CD14-positive monocyte (primary cell): ENCODE measurements around the gene NDC1. TPM values are rescaled to one million over a fixed set of nuclear protein-coding genes. Genes with fewer than 3 reads are reported as not detected.
"Not testable (repeated sequence)": the region's sequence is repeated elsewhere in the genome, so short reads cannot be mapped to it uniquely, and the experiment has no call there.

Source experiments
- DNase-seq, 3 donors: peaks; one replicate each; pipeline ENCODE4 v3.0.0-alpha.2; 2011 to 2022
- H2AFZ ChIP-seq: 2 replicates; pipeline ENCODE4 v1.6.0; 2012; ENCODE audit warnings: mild to moderate bottlenecking, low read depth, low read length, inconsistent platforms; ENCODE audit not compliant: insufficient read depth, poor library complexity, severe bottlenecking
- H3K27ac ChIP-seq, 2 donors: 1 replicate in 1 of 2; 2 replicates in 1 of 2; pipeline ENCODE4 v1.5.1; 2012 to 2013; ENCODE audit warnings: low read length in 2 of 2, control low read depth in 1 of 2, inconsistent platforms in 1 of 2, low read depth in 1 of 2, mild to moderate bottlenecking in 1 of 2
- H3K27me3 ChIP-seq, 2 donors: one replicate each; pipeline versions ENCODE4 v1.6.0 to v1.6.1; 2011 to 2013; ENCODE audit warnings: low read length in 2 of 2; ENCODE audit not compliant: control insufficient read depth in 2 of 2, insufficient read depth in 2 of 2
- H3K36me3 ChIP-seq, 2 donors: replicated peaks in 1 of 2; 1 replicate in 1 of 2; 2 replicates in 1 of 2; pipeline versions ENCODE4 v1.5.1 to v1.6.1; 2012 to 2013; ENCODE audit warnings: low read length in 2 of 2, control low read depth in 1 of 2, inconsistent platforms in 1 of 2, mild to moderate bottlenecking in 1 of 2; ENCODE audit not compliant: insufficient read depth in 2 of 2, control insufficient read depth in 1 of 2
- H3K4me1 ChIP-seq, 2 donors: 1 replicate in 1 of 2; 2 replicates in 1 of 2; pipeline versions ENCODE4 v1.5.1 to v1.6.1; 2012 to 2013; ENCODE audit warnings: low read length in 2 of 2, control low read depth in 1 of 2, inconsistent platforms in 1 of 2, mild to moderate bottlenecking in 1 of 2, moderate library complexity in 1 of 2; ENCODE audit not compliant: insufficient read depth in 2 of 2, control insufficient read depth in 1 of 2
- H3K4me2 ChIP-seq: replicated peaks from 2 replicates; pipeline ENCODE3; 2012; ENCODE audit warnings: low read length, moderate library complexity, mild to moderate bottlenecking; ENCODE audit not compliant: poor library complexity, severe bottlenecking; ENCODE audit errors: extremely low read depth
- H3K4me3 ChIP-seq, 3 experiments: fragments of 200-600 bp in 1 of 3; sonication (generic) in 1 of 3; replicated peaks in 1 of 3; 1 replicate in 2 of 3; 2 replicates in 1 of 3; pipeline ENCODE4 v1.5.1; 2011 to 2013; ENCODE audit warnings: low read length in 3 of 3, mild to moderate bottlenecking in 3 of 3, control low read depth in 2 of 3, low read depth in 2 of 3, inconsistent platforms in 1 of 3, moderate library complexity in 1 of 3
- H3K79me2 ChIP-seq: 2 replicates; pipeline ENCODE4 v1.6.0; 2012; ENCODE audit warnings: mild to moderate bottlenecking, control low read depth, inconsistent platforms, low read length, moderate library complexity; ENCODE audit not compliant: insufficient read depth
- H3K9ac ChIP-seq: 2 replicates; pipeline ENCODE4 v1.6.0; 2017; ENCODE audit warnings: low read length, mild to moderate bottlenecking; ENCODE audit not compliant: insufficient read depth, poor library complexity, severe bottlenecking
- H3K9me3 ChIP-seq, 2 donors: replicated peaks in 1 of 2; 1 replicate in 1 of 2; 2 replicates in 1 of 2; pipeline versions ENCODE4 v1.5.1 to v1.6.1; 2012 to 2013; ENCODE audit warnings: low read length in 2 of 2, control low read depth in 1 of 2; ENCODE audit not compliant: control insufficient read depth in 1 of 2, insufficient read depth in 1 of 2
- H4K20me1 ChIP-seq: 2 replicates; pipeline ENCODE4 v1.6.0; 2012; ENCODE audit warnings: mild to moderate bottlenecking, low read length, control low read depth, moderate library complexity; ENCODE audit not compliant: insufficient read depth
- H3K27ac Mint-ChIP-seq, 7 donors: one replicate each; pipeline ENCODE4 v1.8.0; 2020; ENCODE audit warnings: mild to moderate bottlenecking in 7 of 7, mixed read lengths in 7 of 7, moderate library complexity in 6 of 7, inconsistent platforms in 2 of 7
- H3K27me3 Mint-ChIP-seq, 3 donors: one replicate each; pipeline ENCODE4 v1.8.0; 2021 to 2022; ENCODE audit warnings: low read depth in 3 of 3, mild to moderate bottlenecking in 3 of 3, mixed read lengths in 3 of 3, moderate library complexity in 3 of 3, inconsistent platforms in 1 of 3
- H3K36me3 Mint-ChIP-seq, 2 donors: one replicate each; pipeline ENCODE4 v1.8.0; 2020; ENCODE audit warnings: mixed read lengths in 2 of 2, inconsistent platforms in 1 of 2, mild to moderate bottlenecking in 1 of 2
- H3K4me1 Mint-ChIP-seq: one replicate; pipeline ENCODE4 v1.8.0; 2020; ENCODE audit warnings: mild to moderate bottlenecking, mixed read lengths
- H3K4me3 Mint-ChIP-seq, 2 donors: one replicate each; pipeline ENCODE4 v1.8.0; 2020; ENCODE audit warnings: mild to moderate bottlenecking in 2 of 2, mixed read lengths in 2 of 2, moderate library complexity in 1 of 2
- H3K9me3 Mint-ChIP-seq, 7 donors: one replicate each; pipeline ENCODE4 v1.8.0; 2020 to 2022; ENCODE audit warnings: mixed read lengths in 7 of 7, mild to moderate bottlenecking in 6 of 7, moderate library complexity in 6 of 7, inconsistent platforms in 2 of 7
- WGBS: methylation state at CpG from one replicate; pipeline ENCODE4 v1.1.5; 2013; ENCODE audit warnings: missing lambda C conversion rate; ENCODE audit not compliant: insufficient coverage; 5-methylcytosine and 5-hydroxymethylcytosine counted together
- intact Hi-C, 2 donors: fragments of 100-400 bp; cut with micrococcal nuclease; formaldehyde crosslinking; loops; one replicate each; pipeline versions ENCODE4 v1.15.0 to v1.15.1; 2023
- polyA plus RNA-seq, 3 donors: library from polyadenylated mRNA; depleted of rRNA in 1 of 3; unstranded in 2 of 3; stranded (reverse) in 1 of 3; fragments of 300-500 nt in 2 of 3; fragments of >200 nt in 1 of 3; fragmentation: Illumina TruSeq in 2 of 3; gene quantifications; 1 replicate in 2 of 3; 2 replicates in 1 of 3; pipeline ENCODE4 v1.2.3, GENCODE V29; 2012 to 2021
- TF ChIP-seq, protein P1 (sequence below): fragments of 200-600 bp; IDR thresholded peaks from one replicate; pipeline ENCODE4 v1.8.0; 2022; ENCODE audit warnings: antibody characterized with exemption, mild to moderate bottlenecking

Gene NDC1
- polyA plus RNA-seq, 3 donors = 3.0 to 6.1 (median 4.7) TPM

DNA sequence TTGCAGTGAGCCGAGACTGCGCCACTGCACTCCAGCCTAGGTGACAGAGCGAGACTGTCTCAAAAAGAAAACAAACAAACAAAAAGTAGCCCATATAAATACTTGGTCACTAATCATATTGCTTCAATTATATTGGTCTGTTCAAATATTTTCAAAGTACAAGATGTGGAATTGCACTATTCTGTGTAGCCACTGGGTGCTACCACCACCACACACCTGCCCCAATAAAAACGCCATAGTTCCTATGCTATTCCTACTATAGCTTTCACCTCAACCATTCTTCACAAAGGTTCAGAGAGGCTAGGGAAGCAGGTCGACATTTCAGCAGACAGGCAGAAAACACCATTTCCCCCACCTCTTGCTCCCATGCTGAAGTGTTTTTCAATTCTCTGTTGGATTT lies 16.7 kb downstream of the NDC1 start:
- peaks cover 9% of the 10 kb centered on the region for H3K4me1 Mint-ChIP-seq
- H3K36me3 Mint-ChIP-seq = peaks cover 52 to 68% of the 10 kb centered on the region in 2 donors
- no peak overlapping the region for H3K4me2 ChIP-seq
- no peaks in the 10 kb centered on the region for H3K9me3 ChIP-seq
- peaks cover 27 to 85% of the 10 kb centered on the region in 2 donors for H3K36me3 ChIP-seq
- no peak for DNase-seq
- no peak overlapping the region for H3K9ac ChIP-seq
- H3K4me3 Mint-ChIP-seq = no peak overlapping the region
- H3K9me3 Mint-ChIP-seq = peaks cover 0 to 3% (median 0%) of the 10 kb centered on the region in 7 donors
- H3K27me3 ChIP-seq = no peaks in the 10 kb centered on the region
- no peaks in the 10 kb centered on the region for H4K20me1 ChIP-seq
- peaks cover 0 to 2% (median 0%) of the 10 kb centered on the region in 3 donors for H3K27me3 Mint-ChIP-seq
- no peak overlapping the region for H2AFZ ChIP-seq
- no peaks in the 10 kb centered on the region for H3K79me2 ChIP-seq
- H3K4me3 ChIP-seq = no peak overlapping the region
- TF ChIP-seq, protein P1, sequence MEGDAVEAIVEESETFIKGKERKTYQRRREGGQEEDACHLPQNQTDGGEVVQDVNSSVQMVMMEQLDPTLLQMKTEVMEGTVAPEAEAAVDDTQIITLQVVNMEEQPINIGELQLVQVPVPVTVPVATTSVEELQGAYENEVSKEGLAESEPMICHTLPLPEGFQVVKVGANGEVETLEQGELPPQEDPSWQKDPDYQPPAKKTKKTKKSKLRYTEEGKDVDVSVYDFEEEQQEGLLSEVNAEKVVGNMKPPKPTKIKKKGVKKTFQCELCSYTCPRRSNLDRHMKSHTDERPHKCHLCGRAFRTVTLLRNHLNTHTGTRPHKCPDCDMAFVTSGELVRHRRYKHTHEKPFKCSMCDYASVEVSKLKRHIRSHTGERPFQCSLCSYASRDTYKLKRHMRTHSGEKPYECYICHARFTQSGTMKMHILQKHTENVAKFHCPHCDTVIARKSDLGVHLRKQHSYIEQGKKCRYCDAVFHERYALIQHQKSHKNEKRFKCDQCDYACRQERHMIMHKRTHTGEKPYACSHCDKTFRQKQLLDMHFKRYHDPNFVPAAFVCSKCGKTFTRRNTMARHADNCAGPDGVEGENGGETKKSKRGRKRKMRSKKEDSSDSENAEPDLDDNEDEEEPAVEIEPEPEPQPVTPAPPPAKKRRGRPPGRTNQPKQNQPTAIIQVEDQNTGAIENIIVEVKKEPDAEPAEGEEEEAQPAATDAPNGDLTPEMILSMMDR = no peak
- no peaks in the 10 kb centered on the region for H3K4me1 ChIP-seq
- 100% methylated on average over 1 of the region's 5 CpGs for WGBS
- intact Hi-C loops = no loop called here
- H3K27ac Mint-ChIP-seq = no peak overlapping the region
- no peak overlapping the region for H3K27ac ChIP-seq

DNA sequence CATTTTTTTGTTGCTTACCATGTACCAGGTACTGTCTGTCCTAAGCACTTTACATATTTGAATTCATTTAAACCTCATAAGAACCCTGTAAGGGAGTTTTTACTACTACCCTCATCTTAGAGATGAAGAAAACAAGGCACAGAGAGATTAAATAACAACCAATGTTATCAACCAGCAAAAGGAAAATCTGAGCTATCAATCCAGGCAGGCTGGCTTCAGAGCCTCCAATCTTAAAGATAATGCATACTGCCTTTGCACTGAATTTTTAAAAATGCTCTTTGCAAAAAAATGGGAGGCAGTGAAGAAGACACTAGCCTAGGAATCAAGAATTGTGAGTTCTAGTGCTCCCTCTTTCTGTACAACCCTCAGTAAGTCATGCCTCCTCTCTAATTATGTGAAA lies 18.7 kb downstream of the NDC1 start:
- Histone ChIP-seq H3K9me3 (no peaks in the 10 kb centered on the region), H3K79me2 (no peaks in the 10 kb centered on the region), H3K4me1 (no peaks in the 10 kb centered on the region), H4K20me1 (no peaks in the 10 kb centered on the region), H3K9ac (no peak overlapping the region), H3K4me3 (no peak overlapping the region), H2AFZ (no peak overlapping the region), H3K27me3 (no peaks in the 10 kb centered on the region), H3K27ac (no peak overlapping the region), H3K36me3 (peaks cover 17 to 76% of the 10 kb centered on the region in 2 donors), H3K4me2 (no peak overlapping the region)
- Mint-ChIP-seq H3K4me3 (no peak overlapping the region), H3K36me3 (peaks cover 57 to 73% of the 10 kb centered on the region in 2 donors), H3K27me3 (no peaks in the 10 kb centered on the region), H3K4me1 (peaks cover 5% of the 10 kb centered on the region), H3K27ac (no peak overlapping the region), H3K9me3 (peaks cover 0 to 3% (median 0%) of the 10 kb centered on the region in 7 donors)
- TF ChIP-seq, protein P1 = no peak
- intact Hi-C loops = no loop called here
- DNase-seq = no peak

DNA sequence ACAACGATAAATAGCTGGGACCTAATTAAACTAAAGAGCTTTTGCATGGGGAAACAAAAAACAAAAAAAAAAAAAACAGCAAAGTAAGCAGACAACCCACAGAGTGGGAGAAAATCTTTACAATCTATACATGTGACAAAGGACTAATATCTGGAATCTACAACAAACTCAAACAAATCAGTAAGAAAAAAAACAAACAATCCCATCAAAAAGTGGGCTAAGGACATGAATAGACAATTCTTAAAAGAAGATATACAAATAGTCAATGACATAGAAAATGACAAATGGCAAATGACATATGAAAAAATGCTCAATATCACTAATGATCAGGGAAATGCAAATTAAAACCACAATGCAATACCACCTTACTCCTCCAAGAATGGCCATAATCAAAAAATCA lies 21.5 kb downstream of the NDC1 start:
- H3K4me1 ChIP-seq, H2AFZ ChIP-seq, H3K9ac ChIP-seq, H3K4me1 Mint-ChIP-seq, H3K27ac ChIP-seq, H3K27me3 ChIP-seq, H4K20me1 ChIP-seq, intact Hi-C loops, H3K4me3 ChIP-seq, H3K27me3 Mint-ChIP-seq, H3K79me2 ChIP-seq, H3K9me3 ChIP-seq, H3K9me3 Mint-ChIP-seq, H3K4me3 Mint-ChIP-seq, DNase-seq, H3K27ac Mint-ChIP-seq, H3K4me2 ChIP-seq: not testable (repeated sequence)
- peaks cover 74 to 80% of the 10 kb centered on the region in 2 donors for H3K36me3 Mint-ChIP-seq
- peaks cover 12 to 61% of the 10 kb centered on the region in 2 donors for H3K36me3 ChIP-seq
- WGBS = no CpG with 5 or more reads among the region's 1 CpG
